Erythroblast (primary cell): ENCODE data around the gene ADAT2.
"Not testable (repeated sequence)": the region's sequence is repeated elsewhere in the genome, so short reads cannot be mapped to it uniquely, and the experiment has no call there.

Experiments
- DNase-seq, 2 experiments: peaks; one replicate each; lab custom pipeline; 2025; lab: John Stamatoyannopoulos, UW
- GATA1 ChIP-seq: IDR thresholded peaks from 2 replicates; pipeline ENCODE4 v1.6.1; 2011; ENCODE audit warnings: low read depth, mild to moderate bottlenecking, control low read depth, low read length, moderate library complexity
- POLR2A ChIP-seq: IDR thresholded peaks from 2 replicates; pipeline ENCODE4 v1.6.1; 2011; ENCODE audit warnings: mild to moderate bottlenecking, low read length

Gene ADAT2

DNA sequence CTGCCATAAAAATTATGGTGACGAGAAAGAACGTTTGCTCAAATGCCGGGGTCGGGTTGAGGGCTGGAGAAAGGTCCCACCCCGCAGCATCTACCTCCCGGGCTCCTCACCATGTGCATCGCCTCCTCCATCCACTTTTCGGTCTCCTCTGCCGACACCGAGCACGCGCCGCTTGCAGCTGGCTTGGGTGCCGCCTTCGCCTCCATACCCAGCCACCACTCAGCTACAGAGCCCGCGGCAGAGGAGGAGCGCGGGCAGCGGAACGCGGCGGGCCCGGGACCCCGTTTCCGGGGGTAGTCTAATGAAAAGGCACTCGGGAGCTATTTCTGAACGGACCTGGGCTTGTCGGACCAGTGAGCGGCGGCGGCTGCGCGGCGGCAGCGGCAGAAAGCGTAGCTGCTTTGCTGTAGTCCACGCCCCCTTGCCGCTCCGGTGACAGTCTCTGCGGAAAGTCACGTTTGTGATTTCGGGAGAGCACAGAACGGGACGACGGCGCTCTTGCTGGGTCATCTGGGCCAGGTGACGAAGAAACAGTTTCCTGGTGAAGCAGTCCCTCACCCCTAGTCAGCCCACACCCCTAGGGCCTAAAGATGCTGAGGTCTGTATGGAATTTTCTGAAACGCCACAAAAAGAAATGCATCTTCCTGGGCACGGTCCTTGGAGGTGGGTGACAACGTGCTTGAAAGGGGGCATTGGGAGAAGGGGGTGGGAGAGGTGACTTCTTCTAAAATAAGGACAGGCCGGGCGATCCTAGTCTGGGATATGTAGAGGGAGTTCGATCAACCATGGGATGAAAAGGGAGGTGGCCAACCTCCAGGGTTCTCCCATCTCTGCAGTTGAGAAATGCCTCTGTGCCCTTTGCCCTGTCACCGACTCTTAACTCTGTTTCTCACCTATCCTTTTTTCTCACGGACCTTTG, at the start of gene ADAT2, which contains the start of gene PEX3:
Gene ADAT2, minus strand, starts transcription at position 243 of the 919 bp plus-strand sequence. Its CDS starts 37 bp downstream, at position 206.
Gene PEX3, plus strand, starts transcription at position 353 of the 919 bp plus-strand sequence. Its CDS starts 238 bp downstream, at position 591.
- TF ChIP-seq POLR2A (peak; percentile 93), GATA1 (no peak)
- peak; percentile 96 for DNase-seq

DNA sequence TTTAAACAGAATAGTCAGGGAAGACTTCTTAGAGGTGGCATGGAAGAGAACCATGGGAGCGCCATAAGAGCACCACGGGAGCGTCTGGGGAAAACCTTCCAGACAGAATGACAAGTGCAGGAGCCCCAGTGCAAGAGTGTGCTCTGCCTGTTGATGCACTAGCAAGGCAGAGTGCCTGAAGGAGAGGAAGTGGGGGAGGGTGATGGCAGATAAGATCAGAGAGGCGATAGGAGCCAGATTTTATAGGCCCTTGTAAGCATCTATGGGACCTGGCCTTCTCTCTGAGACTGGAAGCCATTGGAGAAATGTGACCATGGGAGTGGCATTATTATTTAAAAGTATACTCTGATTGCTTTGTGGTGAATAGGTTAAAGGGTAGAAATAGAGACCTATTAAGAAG, 47.9 kb upstream of the ADAT2 start:
- no peak for DNase-seq
- TF ChIP-seq GATA1 = no peak
- TF ChIP-seq POLR2A = no peak

DNA sequence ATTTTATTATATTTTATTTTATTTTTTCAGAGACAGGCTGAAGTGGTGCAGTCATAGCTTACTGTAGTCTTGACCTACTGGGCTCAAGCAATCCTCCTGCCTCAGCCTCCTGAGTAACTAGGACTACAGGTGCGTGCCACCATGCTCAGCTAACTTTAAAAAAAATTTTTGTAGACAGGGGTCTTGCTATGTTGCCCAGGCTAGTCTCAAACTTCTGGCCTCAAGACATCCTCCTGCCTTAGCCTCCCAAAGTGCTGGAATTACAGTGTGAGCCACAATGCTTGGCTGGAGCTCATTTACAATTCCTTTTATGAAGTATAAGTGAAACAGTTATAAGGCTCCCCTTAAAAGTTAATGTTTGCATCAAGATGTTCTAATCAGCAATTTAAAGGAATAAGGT, 46.5 kb upstream of the ADAT2 start:
- TF ChIP-seq GATA1 (no peak), POLR2A (no peak)
- no peak for DNase-seq

DNA sequence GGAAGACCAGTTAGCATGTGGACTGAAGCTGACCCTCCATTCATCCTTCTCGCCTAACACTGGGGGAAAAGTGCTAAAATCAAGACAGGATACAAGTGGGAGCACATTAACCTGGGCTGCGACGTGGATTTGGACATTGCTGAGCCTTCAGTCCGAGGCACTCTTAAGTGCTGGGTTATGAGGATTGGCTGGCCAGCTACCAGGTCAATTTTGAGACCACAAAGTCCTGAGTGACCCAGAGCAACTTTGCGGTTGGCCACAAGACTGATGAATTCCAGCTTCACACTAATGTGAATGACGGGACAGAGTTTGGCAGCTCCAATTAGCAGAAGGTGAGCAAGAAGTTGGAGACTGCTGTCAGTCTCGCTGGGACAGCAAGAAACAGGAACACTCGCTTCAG, 40.3 kb upstream of the ADAT2 start:
- DNase-seq = no peak
- no peak for TF ChIP-seq GATA1
- TF ChIP-seq POLR2A = no peak

DNA sequence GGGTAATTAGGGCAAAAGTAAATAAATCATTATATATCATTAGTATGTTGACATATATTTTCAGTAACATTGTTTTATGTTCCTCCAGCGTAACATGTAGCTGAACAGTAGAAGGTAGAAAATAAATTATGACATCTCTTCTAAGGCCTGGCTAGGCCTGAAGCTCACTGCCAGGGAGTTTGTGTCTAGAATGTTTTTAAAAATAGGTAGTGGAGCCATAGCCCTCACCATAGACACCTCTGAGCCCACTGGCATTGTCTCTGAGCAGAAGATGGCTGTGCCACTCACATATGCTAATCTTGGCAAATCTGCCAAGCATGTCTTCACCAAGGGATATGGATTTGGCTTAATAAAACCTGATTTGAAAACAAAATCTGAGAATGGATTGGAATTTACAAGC, 39.7 kb upstream of the ADAT2 start:
- TF ChIP-seq GATA1 (no peak), POLR2A (no peak)
- no peak for DNase-seq

DNA sequence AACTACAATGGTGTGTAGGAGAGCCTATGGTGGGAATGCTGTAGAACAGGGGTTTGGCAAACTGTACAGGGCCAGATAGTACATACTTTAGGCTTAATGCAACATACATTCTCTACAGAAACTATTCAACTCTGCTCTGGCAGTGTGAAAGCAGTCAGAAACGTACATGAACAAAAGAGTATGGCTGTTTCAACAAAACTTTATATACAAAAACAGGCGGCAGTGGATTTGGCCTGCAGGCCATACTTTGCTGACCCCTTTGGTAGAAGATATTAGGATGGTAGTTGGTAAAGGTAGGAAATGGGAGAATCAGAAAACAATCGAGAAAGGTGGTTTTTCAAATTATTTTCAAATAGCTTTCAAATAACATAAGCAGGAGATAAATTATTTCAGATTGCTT, 36.3 kb upstream of the ADAT2 start:
- DNase-seq = no peak
- no peak for TF ChIP-seq POLR2A
- no peak for TF ChIP-seq GATA1

DNA sequence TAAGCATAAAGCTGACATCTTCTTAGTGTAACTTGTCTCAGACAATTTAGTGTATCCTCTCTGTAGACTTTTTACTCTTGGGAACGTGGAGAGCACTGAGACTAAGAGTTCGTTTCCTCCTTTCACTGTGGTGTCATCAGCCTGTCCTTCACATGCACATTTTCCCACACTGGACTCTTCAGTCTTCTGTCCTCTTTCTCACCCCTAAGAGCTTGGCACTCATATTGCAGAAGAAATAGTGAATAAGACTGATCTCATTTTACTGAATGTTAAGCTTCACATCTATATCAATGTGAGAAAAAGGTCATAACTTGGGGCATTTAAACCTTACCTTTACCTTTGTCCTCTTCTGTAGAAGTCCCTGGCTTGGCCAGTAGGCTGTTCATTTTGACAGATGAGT, 35.5 kb upstream of the ADAT2 start:
- no peak for DNase-seq
- no peak for TF ChIP-seq POLR2A
- no peak for TF ChIP-seq GATA1

DNA sequence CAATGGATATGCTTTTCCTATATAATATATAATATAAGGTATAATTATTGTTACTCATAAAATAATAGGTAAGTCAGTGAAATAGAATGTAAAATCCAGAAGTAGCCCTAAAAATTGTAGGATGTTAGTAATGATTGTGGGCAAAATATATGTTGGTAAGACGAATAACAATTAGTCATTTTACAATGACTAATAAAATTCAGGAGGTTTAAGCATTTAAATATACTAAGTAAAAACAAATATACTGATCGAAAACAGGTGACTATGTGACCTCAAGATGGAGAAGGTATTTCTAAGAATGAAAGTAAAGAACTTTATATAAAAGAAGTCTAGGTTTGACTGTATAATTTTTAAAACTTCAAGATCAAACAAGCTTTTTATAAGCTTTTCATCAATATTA, 32.1 kb upstream of the ADAT2 start:
- no peak for TF ChIP-seq GATA1
- no peak for TF ChIP-seq POLR2A
- no peak for DNase-seq

DNA sequence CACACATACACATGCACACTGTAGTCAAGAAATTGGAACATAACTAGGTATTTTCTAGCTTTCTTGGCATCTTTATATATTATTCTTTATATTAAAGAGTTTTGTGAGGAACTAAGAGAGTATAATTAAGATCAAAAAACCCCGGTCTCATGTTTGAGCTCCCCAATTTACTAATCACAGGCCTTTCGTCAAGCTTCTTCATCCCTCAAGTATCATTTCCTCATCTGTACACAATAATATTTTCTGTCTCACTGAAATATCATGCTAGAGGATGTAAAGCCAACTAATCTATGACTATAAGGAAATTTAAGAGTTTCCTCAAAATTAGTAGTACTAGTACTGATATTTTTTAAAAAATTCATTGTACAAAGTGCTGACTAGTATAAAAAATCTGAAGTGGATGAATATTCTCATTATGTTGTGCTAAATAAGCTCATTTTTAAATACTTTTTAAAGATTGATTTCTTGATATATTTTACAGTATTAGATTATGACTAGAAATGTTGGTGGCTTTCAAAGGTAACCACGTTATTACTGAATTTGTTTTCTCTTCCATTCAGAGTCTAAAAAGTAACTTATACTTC, 28.1 kb upstream of the ADAT2 start:
- TF ChIP-seq GATA1 = no peak
- TF ChIP-seq POLR2A = no peak
- no peak for DNase-seq

DNA sequence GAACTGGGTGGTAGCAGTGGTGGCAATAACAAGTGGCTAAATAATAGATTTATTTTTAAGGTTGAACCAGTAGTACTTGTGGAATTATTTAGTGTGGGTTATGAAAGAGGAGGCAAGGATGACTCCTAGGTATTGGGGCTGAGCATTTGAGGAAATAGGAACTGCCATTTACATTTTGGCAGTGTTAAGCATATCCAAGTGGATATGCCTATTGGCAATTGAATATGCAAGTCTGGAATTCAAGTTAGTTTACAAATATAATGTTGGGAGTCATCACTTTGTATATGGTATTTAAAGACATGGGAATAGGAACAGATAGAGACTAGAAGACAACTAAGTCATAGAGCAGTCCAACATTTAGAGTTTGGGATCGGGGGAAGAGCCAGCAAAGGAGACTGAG, 26.1 kb upstream of the ADAT2 start:
- TF ChIP-seq GATA1 = no peak
- TF ChIP-seq POLR2A = no peak
- no peak for DNase-seq

DNA sequence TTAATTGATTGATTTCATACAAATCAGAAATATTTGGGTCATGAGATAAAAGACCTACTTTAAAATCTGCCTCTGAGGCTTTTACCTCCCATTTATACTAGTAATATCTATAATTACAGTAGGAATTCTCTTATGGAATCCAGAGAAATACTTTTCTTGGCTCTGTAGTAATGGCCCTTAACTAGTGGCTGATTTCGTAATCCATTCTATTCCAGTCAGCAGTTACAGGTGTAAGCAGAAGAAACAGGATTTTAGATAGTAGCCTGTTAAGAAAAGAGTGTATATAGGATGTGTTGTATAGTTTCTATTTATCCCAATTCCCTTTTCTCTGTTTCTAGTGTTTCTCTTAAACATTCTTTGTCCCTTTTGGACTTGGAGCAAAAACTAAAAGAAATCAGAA, 21.3 kb upstream of the ADAT2 start:
- TF ChIP-seq GATA1 (no peak), POLR2A (no peak)
- DNase-seq = no peak

DNA sequence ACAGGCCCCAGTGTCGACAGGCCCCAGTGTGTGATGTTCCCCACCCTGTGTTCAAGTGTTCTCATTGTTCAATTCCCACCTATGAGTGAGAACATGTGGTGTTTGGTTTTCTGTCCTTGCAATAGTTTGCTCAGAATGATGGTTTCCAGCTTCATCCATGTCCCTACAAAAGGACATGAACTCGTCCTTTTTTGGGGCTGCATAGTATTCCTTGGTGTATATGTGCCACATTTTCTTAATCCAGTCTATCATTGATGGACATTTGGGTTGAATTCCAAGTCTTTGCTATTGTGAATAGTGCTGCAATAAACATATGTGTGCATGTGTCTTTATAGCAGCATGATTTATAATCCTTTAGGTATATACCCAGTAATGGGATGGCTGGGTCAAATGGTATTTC, 18.3 kb upstream of the ADAT2 start:
- not testable (repeated sequence) for DNase-seq

DNA sequence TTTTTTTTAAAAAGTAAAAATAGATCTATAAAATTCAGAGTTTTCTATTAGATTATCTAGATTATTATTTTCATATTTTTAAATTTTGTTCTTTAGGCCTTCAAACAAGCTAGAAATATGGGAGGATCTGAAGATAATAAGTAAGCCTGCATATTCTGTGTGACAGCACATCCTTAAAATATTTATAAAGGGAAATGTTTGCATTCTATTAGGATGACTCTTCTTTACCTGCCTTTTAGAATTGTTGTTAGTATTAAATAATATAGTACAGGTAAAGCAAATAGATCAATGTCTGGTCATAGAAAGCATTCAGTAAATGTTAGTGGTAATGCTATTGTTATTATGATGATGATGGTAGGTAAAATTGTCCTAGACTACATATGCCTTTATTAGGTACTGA, 17.5 kb upstream of the ADAT2 start:
- TF ChIP-seq GATA1 (no peak), POLR2A (no peak)
- no peak for DNase-seq

DNA sequence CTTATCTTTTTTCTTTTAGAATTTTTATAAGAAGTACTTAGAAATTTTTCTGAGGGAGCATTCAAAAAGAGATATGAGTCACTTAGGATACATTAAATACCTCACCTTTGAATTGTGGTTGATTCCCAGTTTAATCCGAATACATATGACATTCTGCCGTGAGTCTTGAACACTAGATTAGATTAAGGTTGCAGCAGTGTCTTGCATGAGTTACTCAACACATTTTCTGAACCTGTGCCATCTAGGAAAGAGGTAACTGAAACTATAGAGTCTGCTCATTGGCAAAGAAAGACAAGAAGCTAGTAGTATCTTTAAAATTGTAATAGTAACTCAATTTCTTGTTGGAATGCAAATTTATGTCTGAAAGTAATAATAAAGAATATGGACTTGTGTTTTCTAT, 15.1 kb upstream of the ADAT2 start:
- TF ChIP-seq GATA1 (no peak), POLR2A (no peak)
- no peak for DNase-seq
